A549 (cell line): ENCODE measurements around the gene RIMS1. TPM values are rescaled to one million over a fixed set of nuclear protein-coding genes. Genes with fewer than 3 reads are reported as not detected.

Experiments
- ATAC-seq, 2 experiments: fragments of 200-7000 bp in 1 of 2; fragments of >200 bp in 1 of 2; cut with Nextera tagmentation in 1 of 2; cut with Tn5 transposase in 1 of 2; 3 replicates each; pipeline versions ENCODE4 v1.8.0 to v1.9.1; 2018 to 2020; ENCODE audit warnings: mild to moderate bottlenecking in 1 of 2, moderate library complexity in 1 of 2
- CTCF ChIA-PET: fragments of 300-600 bp; sonication (Branson Sonifier 250); formaldehyde crosslinking; extraction: SDS; loops from one replicate; lab custom pipeline; 2021; ENCODE audit warnings: antibody characterized with exemption, inconsistent platforms; lab: Yijun Ruan, JAX
- POLR2A ChIA-PET: fragments of 350-600 bp; formaldehyde crosslinking; extraction: SDS; loops from one replicate; lab custom pipeline; 2021; ENCODE audit warnings: antibody characterized with exemption, inconsistent platforms; lab: Yijun Ruan, JAX
- DNase-seq, 2 experiments: peaks; one replicate each; pipeline versions ENCODE4 v3.0.0 to v3.0.0-alpha.2; 2011 to 2016; ENCODE audit warnings: low read depth in 1 of 2, low spot score in 1 of 2
- FAIRE-seq: peaks from 2 replicates; lab custom pipeline; 2011; peaks lifted over from hg19 to GRCh38; lab: Jason Lieb, UNC
- H3K27ac ChIP-seq, 2 experiments: fragments of >200 bp; sonication (Bioruptor Twin); formaldehyde crosslinking; 3 replicates each; pipeline ENCODE4 v1.5.1; 2016 to 2017
- H3K4me1 ChIP-seq: fragments of >200 bp; sonication (Bioruptor Twin); formaldehyde crosslinking; 3 replicates; pipeline ENCODE4 v1.6.1; 2016
- H3K4me2 ChIP-seq: fragments of >200 bp; sonication (Bioruptor Twin); formaldehyde crosslinking; 3 replicates; pipeline ENCODE4 v1.6.1; 2016
- H3K4me3 ChIP-seq: fragments of >200 bp; sonication (Bioruptor Twin); formaldehyde crosslinking; 3 replicates; pipeline ENCODE4 v1.5.1; 2016
- H3K9me3 ChIP-seq: fragments of >200 bp; sonication (Bioruptor Twin); formaldehyde crosslinking; 3 replicates; pipeline ENCODE4 v1.6.1; 2016
- CHD4 ChIP-seq: fragments of 200-600 bp; sonication (generic); IDR thresholded peaks from 2 replicates; pipeline ENCODE4 v1.6.1; 2016; ENCODE audit warnings: antibody characterized with exemption, mild to moderate bottlenecking, borderline replicate concordance
- E2F6 ChIP-seq: IDR thresholded peaks from 2 replicates; pipeline ENCODE4 v1.6.1; 2012; ENCODE audit warnings: low read depth, borderline replicate concordance
- ELK1 ChIP-seq: fragments of 150-350 bp; IDR thresholded peaks from 2 replicates; pipeline ENCODE4 v1.6.1; 2014; ENCODE audit warnings: low read depth, mild to moderate bottlenecking, low read length
- ESRRA ChIP-seq: fragments of 150-350 bp; IDR thresholded peaks from 2 replicates; pipeline ENCODE4 v1.6.1; 2014; ENCODE audit warnings: mild to moderate bottlenecking, low read length, borderline replicate concordance
- HDAC2 ChIP-seq: fragments of 200-600 bp; sonication (generic); IDR thresholded peaks from 2 replicates; pipeline ENCODE4 v1.6.1; 2016
- HEYL ChIP-seq: fragments of 250-450 bp; sonication (Bioruptor Pico); IDR thresholded peaks from 2 replicates; pipeline ENCODE4 v1.8.0; 2021; ENCODE audit warnings: mild to moderate bottlenecking, moderate library complexity
- HOXA7 ChIP-seq: fragments of 250-450 bp; sonication (Bioruptor Pico); IDR thresholded peaks from 2 replicates; pipeline ENCODE4 v1.5.0; 2020; ENCODE audit warnings: mild to moderate bottlenecking, moderate library complexity
- HOXB5 ChIP-seq: fragments of 250-450 bp; sonication (Bioruptor Pico); IDR thresholded peaks from 2 replicates; pipeline ENCODE4 v1.5.0; 2020; ENCODE audit warnings: mild to moderate bottlenecking, moderate library complexity
- KDM1A ChIP-seq: fragments of 200-600 bp; sonication (generic); IDR thresholded peaks from 2 replicates; pipeline ENCODE4 v1.6.1; 2016; ENCODE audit warnings: low read depth, mild to moderate bottlenecking
- MAZ ChIP-seq: fragments of 150-350 bp; IDR thresholded peaks from 2 replicates; pipeline ENCODE4 v1.6.1; 2014; ENCODE audit warnings: antibody characterized with exemption, low read depth, low read length, borderline replicate concordance
- RARB ChIP-seq: fragments of 250-450 bp; sonication (Bioruptor Pico); IDR thresholded peaks from 2 replicates; pipeline ENCODE4 v1.8.0; 2021; ENCODE audit warnings: mild to moderate bottlenecking, moderate library complexity
- RCOR1 ChIP-seq: fragments of 150-350 bp; IDR thresholded peaks from 2 replicates; pipeline ENCODE4 v1.6.1; 2014; ENCODE audit warnings: antibody characterized with exemption, low read length, low read depth
- RNF2 ChIP-seq: fragments of 200-600 bp; sonication (generic); IDR thresholded peaks from 2 replicates; pipeline ENCODE4 v1.6.1; 2016; ENCODE audit warnings: low read depth, mild to moderate bottlenecking, antibody characterized with exemption, moderate library complexity, borderline replicate concordance
- SREBF2 ChIP-seq: fragments of 450-650 bp; IDR thresholded peaks from 2 replicates; pipeline ENCODE4 v1.6.1; 2014; ENCODE audit warnings: mild to moderate bottlenecking, moderate library complexity
- WGBS: methylation state at CpG from one replicate; pipeline ENCODE4 v1.1.6; 2017; ENCODE audit errors: missing lambda C conversion rate; 5-methylcytosine and 5-hydroxymethylcytosine counted together
- polyA plus RNA-seq, 4 experiments: library from polyadenylated mRNA; depleted of rRNA in 3 of 4; stranded (reverse); fragments of >200 nt; fragmentation: RNase III in 1 of 4; extraction: RNeasy Plus Mini Kit Qiagen cat#74134 plus additional on column Dnase treatment in 1 of 4; gene quantifications; 2 replicates in 3 of 4; 3 replicates in 1 of 4; pipeline ENCODE4 v1.2.3, GENCODE V29; 2011 to 2017
- TF ChIP-seq, protein P1 (sequence below): IDR thresholded peaks from 2 replicates; pipeline ENCODE4 v1.6.1; 2012
- TF ChIP-seq, protein P2 (sequence below): fragments of 450-650 bp; IDR thresholded peaks from 2 replicates; pipeline ENCODE4 v1.6.1; 2014; ENCODE audit warnings: antibody characterized with exemption
- TF ChIP-seq, protein P3 (sequence below): fragments of >200 bp; sonication (Bioruptor Twin); formaldehyde crosslinking; IDR thresholded peaks from 2 replicates; pipeline ENCODE4 v1.6.1; 2016

Gene RIMS1
- polyA plus RNA-seq, 2 of the 4 experiments (the other 2 are of a cell fraction): 0.03 TPM; not detected in 1

DNA sequence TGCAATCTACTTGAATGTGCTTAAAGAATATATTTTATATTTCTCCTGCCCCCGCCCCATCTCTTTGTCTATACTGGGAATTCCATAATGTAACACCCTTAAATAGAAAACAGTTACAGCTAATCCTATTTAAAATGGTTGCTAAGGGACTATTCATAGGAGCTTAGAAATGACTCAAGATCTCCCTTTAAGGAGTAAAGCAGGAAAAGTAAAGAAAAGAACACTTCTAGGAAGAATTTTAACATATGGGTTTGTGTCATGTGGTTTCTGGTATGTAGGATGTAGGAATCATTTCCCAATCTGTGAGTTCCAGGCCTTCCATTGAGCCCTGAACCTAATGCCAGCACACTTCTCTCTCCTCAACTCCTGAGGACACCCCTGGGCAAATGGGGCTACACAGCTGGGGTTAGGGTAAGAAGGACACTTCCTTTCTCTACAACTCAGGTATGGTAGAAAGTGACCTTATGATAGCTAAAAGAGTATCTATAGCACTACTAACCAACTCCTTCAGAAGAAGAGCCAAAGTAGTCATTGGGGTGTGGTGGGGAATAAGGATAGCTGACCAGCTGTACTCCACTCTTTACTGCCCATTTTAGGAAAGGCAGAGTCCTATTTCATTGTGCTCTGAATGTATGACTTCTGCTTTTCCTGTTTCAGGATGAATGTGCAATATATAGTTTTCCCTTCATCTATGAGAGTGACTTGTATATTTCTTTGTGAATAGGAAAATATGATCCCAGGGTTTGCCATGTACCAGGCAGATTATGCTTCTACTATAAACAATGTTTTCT, 27.3 kb downstream of the RIMS1 start (continued):
- no peak for TF ChIP-seq RNF2
- no peak for TF ChIP-seq RCOR1
- no peak for TF ChIP-seq SREBF2
- TF ChIP-seq HEYL (CRISPR knock-in tag): no peak

- CTCF ChIA-PET: no interaction called here
- Histone ChIP-seq H3K9me3 (no peaks in the 10 kb centered on the region), H3K4me1 (no peaks in the 10 kb centered on the region), H3K4me3 (no peak overlapping the region), H3K4me2 (no peak overlapping the region), H3K27ac (no peak overlapping the region)
- DNase-seq (no peak), FAIRE-seq (no peak), ATAC-seq (no peak)
- TF ChIP-seq MAZ (no peak), RARB (CRISPR knock-in tag) (no peak)
- TF ChIP-seq, protein P1, sequence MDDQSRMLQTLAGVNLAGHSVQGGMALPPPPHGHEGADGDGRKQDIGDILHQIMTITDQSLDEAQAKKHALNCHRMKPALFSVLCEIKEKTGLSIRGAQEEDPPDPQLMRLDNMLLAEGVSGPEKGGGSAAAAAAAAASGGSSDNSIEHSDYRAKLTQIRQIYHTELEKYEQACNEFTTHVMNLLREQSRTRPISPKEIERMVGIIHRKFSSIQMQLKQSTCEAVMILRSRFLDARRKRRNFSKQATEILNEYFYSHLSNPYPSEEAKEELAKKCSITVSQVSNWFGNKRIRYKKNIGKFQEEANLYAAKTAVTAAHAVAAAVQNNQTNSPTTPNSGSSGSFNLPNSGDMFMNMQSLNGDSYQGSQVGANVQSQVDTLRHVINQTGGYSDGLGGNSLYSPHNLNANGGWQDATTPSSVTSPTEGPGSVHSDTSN: no peak
- POLR2A ChIA-PET: no interaction called here
- WGBS: 5% methylated on average over 1 of the region's 1 CpG
Measured at GRCh38 chr6:71929047-71929446, 42.7 kb downstream of the RIMS1 start.

- ATAC-seq (no peak), FAIRE-seq (no peak), DNase-seq (no peak)
- Histone ChIP-seq H3K9me3 (no peaks in the 10 kb centered on the region), H3K27ac (no peak overlapping the region), H3K4me1 (no peaks in the 10 kb centered on the region), H3K4me2 (no peak overlapping the region), H3K4me3 (no peak overlapping the region)
- ChIA-PET POLR2A (no interaction called here), CTCF (interaction anchor here (0.6 kb wide), 1 partner anchor 53 kb away, joined by 3 read pairs; no protein-coding TSS in a partner anchor)
- TF ChIP-seq, protein P2, sequence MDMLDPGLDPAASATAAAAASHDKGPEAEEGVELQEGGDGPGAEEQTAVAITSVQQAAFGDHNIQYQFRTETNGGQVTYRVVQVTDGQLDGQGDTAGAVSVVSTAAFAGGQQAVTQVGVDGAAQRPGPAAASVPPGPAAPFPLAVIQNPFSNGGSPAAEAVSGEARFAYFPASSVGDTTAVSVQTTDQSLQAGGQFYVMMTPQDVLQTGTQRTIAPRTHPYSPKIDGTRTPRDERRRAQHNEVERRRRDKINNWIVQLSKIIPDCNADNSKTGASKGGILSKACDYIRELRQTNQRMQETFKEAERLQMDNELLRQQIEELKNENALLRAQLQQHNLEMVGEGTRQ: no peak
- TF ChIP-seq E2F6: no peak
- no peak for TF ChIP-seq HOXB5 (CRISPR knock-in tag)
- no peak for TF ChIP-seq ELK1
- TF ChIP-seq HOXA7 (CRISPR knock-in tag): no peak
- no peak for TF ChIP-seq ESRRA
- TF ChIP-seq, protein P3, sequence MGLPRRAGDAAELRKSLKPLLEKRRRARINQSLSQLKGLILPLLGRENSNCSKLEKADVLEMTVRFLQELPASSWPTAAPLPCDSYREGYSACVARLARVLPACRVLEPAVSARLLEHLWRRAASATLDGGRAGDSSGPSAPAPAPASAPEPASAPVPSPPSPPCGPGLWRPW: no peak
- no peak for TF ChIP-seq CHD4
- 0% methylated on average over 1 of the region's 1 CpG for WGBS
Measured at GRCh38 chr6:71933881-71934280, 47.5 kb downstream of the RIMS1 start.

DNA sequence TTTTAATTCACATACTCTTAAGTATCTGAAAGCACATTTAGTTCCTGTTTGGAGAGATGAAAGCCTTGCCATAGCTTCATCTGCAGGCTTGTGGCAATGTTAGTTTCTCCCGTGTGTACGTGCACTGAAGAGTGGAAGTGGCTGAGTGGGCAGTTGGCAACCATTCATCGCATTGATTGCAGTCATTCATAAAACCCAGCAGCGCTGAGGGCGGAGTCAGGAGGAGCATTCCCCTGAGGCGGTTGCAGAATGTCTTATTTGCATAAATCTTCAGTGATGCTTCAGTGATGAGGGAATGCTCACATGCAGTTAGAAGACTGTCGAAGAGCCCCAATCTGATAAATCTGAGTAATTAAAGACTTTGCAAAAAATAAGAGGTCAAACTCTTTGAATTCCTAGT, 79.1 kb downstream of the RIMS1 start:
- CTCF ChIA-PET: no interaction called here
- TF ChIP-seq HDAC2: no peak
- TF ChIP-seq KDM1A: no peak
- POLR2A ChIA-PET: no interaction called here
- no peaks in the 10 kb centered on the region for H3K9me3 ChIP-seq
- 42% methylated on average over 7 of the region's 7 CpGs for WGBS
- H3K4me2 ChIP-seq: no peak overlapping the region
- no peak for ATAC-seq
- no peak overlapping the region for H3K27ac ChIP-seq
- FAIRE-seq: no peak
- no peaks in the 10 kb centered on the region for H3K4me1 ChIP-seq
- H3K4me3 ChIP-seq: no peak overlapping the region
- DNase-seq: no peak
